GM19351 (cell line): Measurements from ENCODE around the gene THSD7B.
A peak's percentile ranks its signal among the peaks of the same experiment; 100 is the strongest.

Experiments used
- ATAC-seq: cut with Tn5 transposase; IDR thresholded peaks from one replicate; pipeline ENCODE4 v1.9.1; 2021; ENCODE audit warnings: mild to moderate bottlenecking, moderate library complexity; ENCODE audit not compliant: unreplicated experiment

THSD7B gene

DNA sequence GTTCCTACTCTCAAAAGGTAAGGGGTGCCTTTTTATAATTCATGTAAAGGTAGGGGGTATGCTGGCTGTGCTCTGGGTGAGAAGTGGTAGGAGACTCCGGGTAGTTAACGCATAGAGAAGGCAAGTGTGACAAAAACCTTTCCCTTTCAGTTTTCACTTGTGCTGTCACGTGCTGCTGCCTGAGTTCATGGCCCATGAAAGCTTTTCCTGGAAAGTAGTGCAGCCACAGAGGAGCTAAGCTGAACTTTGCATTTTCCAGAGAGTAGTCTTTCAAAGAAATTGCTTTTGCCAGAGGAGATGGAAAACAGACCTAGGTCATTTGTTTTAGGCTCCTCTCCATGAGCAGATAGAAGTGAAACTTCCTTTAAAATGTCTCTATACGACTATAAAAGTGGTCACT, 44.7 kb downstream of the THSD7B start:
- ATAC-seq: no peak

DNA sequence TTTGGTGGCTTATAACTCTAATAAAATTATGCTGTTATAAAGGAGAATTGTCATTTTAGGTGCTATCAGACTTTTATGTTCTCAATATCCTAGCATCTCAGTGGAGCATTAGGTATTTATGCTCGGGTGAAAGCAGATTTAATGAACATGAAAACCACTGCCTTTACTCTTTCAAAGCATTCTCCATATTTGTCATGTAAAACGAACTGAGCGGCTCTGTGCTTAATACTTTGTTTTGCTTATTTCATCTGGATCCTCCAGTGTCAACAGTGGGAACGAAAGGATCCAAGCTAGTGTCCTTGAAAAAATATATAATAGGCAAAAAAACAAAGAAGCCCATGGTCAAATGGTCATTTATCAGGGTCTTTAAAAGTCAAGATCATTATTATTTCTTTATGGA, 53.5 kb downstream of the THSD7B start:
- no peak for ATAC-seq

DNA sequence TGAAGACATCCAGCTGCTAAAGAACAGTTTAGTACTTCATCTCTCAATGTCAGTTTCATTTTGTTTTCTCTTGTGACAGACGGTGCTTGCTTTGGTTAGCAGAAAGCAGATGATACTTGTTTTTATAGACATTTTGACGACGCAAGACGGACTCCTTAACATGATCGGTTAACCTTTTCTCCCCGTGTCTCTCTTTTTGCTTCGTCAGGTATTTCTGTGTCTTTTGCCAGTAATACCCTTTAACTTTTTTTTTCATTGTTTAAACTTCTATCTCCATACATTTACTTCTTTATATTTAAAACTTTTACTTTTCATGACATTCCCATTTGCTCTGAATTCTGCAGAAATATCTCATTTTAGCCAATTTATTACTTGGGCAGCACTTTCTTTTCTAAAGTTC, 57.9 kb downstream of the THSD7B start:
- ATAC-seq: no peak

DNA sequence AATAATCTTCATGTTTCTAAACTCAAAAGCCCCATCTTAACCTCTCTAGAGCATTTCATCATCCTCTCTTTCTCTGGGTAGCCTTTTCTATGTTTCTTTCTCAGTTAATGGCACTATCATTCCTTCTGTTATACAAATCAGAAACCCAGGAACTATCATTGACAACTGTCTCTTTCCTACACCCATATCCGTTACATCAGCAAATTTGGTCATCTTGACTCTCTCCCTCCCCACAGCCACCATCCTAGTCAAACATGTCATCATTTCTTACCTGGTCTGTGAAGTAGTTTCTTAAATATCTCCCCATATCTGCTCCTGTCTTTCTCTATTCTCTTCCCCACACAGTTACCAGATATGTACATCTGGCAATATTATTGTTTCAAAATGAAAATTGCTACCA, 62.8 kb downstream of the THSD7B start:
- no peak for ATAC-seq

DNA sequence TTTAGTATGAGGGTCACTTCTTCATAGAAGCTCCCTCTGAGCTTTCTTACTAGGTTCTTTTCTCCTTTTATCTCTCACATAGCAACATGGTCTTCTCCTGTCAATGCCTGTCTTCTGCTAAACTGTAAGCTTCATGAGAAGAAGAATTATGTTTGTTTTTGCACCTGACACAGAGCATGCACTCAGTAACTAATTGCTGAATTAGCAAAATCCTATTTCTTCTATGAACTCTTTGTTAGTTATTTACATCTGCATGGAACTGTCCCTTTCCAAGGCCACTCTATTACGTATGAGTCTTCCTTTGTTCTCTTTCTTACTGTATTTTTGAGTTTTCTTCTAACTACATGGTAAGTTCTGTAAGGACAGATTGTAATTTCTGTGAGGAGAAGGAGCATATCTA, 63.4 kb downstream of the THSD7B start:
- no peak for ATAC-seq

DNA sequence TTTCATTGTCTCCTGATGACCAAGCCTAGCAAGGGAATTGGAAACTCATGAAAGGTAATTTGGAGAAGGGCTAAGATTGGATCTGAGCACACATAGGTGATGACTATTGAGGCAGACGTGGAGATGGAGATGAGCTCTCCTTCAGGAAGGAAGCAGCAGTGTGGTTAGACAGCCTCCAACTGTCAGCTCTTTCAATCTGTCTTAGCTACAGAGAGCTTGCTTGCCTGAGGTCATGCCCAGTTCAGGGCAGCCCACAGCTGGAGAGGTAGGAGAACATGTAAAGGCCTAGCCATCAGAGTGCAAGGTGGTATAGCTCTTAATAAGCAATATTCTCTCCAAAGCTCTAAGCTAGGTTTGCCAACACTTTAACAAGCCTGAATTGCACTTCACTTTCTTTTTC, 79.2 kb downstream of the THSD7B start:
- no peak for ATAC-seq

DNA sequence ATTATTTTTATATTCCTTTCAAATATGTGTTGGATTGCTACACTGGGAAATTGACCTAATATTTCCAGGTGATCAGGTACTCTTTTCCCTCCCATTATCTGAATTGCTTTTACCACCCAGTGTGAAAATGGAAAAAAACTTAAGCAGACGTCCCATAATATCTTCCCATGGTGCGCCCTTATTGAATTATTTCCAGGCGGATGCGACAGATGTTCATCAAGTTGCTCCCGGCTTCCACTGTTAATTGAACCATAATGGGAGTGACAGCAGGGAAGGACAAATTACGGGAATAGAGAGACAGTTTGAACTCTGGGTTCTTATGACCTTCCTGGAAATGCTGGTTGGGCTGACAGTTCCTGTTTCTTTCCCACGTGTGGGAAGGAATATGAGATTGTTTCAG, 93.3 kb downstream of the THSD7B start:
- ATAC-seq: no peak

DNA sequence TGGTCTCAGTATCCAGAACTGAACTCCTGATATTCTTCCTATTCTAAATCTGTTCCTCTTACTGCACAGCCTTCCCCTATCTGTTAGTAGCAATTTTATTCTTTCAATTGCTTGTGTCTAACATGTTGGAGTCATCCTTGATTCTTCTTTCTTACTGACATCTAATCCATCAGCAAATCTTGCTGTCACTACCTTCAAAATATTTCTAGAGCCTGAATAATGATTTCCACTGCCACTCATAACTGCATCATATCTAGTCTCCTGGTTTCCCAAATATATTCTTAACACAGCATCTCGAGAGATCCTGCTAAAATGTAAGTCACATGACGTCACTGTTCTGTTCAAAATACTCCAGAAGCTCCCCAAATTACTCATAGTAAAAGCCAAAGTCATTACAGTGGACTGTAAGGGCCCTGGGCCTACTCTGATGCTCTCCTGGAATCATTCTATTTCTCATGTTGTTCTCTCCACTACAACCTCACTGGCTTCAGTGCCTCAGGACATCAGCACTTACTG, 95.2 kb downstream of the THSD7B start:
- no peak for ATAC-seq

DNA sequence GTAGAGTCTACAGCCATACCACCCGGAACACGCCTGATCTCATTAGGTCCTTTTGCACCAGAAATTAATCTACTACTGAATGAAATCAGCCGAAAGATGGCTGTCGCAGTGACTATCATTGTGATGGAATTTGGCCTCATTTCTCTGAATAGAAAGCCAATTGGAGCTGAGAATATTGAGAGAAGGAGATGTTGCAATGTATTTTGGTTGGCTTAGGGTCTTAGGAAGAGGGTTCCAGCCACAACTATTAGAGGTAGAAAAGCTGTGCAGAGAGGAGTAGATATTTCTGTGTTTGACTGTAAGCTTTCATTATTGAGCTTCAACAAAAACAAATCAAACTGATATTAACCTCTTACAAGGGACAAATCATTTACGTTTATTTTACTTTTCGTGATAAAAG, 98.1 kb downstream of the THSD7B start:
- no peak for ATAC-seq

DNA sequence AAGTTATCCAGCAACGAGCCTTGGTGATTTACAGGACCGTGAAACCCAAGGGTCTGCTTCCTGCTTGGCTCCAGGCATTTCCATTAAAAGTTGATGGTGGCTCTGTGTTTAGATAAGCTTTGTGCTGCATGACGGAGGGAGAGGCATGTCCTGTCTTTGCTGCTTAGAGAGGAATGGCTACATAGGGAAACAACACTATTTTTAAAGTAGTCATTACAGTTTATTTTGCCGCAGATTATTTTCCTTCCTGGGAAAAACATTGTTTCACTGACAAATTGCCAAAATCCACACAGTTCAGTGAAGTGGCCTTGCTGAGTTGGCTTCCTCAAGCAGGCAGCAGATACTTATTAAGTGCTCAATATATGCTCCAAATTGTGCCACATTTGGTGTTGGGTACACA, 98.5 kb downstream of the THSD7B start:
- no peak for ATAC-seq

DNA sequence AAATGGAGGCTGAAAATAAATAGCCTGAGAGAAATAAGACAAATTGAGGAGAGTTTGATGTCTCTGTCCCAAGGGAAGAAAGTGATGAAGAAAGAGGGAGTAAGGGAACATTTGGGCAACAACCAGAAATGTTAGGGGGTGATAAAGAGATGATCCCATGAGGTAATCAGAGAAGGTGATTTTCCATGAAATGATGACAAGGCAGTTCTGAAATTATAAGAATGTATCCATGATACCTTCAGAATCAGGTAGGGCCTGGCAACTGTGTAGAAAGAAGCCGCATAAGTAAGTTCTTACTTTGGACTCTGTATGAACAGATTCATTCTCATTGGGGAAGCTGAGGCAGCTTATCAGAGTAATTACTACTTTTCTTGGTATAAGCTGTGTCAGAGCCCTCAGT, 106.1 kb downstream of the THSD7B start:
- no peak for ATAC-seq

DNA sequence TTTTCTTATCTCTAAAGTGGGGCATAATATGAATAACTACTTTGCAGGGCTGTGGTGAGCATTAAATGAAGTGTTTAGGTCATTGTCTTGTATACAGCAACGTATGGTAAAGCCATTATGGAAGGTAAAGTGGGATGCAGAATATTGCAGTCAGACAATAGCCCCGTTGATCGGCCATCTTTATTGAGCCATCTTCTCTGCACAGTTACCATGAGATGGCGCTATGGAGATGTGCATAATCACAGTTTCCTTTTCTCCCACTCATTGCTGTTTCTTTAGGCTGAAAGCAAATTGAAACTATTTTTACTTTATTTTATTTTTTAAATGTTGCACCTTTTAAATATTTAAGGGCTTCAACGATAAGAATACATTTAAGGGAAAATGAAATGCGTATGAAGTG, 108.9 kb downstream of the THSD7B start:
- ATAC-seq: peak; percentile 73

DNA sequence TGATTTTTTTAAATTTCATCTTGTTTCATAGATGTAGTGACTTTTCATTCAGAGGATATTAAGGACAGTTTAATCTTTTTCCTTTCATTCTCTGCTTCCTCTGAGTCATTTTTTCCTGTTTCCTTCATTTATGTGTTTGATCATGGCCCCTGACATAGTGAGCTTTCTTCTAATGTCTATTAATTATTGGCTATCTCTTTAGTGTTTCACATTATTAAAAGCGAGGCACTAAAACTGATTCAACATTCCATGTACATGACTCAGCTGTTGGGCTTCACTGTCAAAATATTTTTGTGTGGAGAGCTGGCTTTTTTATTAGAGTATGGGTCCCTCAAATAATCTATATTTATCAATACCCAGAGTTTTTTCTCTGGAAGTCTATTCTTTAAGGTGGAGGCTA, 125.8 kb downstream of the THSD7B start:
- ATAC-seq: no peak

DNA sequence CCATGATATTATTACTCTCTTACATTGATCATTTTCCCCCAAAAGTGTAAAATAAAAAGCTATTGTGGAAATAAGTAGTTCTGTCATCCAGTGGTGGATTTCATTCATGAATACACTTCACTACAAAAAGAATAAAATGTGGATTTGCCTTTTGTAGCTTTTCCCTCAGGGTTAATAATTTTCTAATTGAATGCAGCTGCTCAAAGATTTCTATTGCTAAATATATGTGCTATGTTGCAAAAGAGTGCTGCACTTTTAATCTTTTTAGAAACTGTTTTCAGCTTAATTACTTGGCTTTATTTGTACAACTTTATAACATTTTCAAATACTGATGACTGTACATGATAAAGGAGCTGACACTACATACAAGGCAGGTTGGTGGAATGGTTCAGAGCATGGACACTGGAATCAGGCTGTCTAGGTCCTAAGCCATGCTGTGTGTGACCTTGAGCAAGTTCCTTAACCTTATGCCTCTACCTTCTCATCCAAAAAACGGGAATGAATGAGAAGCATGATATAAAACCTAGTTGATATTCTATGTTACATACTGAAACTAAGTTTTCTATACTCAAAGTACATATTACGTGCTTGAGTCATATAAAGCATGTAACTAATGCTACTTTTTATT, 128.8 kb downstream of the THSD7B start:
- ATAC-seq: no peak

DNA sequence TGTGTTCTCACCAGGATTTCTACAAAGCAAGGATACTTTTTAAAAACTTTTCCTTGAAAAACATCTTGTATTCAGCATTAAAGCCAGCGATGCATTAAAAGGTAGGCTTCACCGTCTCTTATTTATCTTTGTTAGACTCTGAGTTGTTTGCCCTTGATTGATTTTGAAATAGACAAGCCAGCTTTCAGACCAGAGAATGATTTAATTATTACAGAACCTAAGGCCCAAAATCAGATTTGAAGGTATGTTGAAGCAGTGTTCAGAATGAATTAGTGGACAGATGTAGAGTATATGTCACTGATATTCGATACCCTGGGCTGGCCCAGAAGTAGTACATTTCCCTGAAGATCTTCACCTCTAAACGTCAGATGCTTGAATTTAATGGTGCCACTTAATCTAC, 136.4 kb downstream of the THSD7B start:
- no peak for ATAC-seq

DNA sequence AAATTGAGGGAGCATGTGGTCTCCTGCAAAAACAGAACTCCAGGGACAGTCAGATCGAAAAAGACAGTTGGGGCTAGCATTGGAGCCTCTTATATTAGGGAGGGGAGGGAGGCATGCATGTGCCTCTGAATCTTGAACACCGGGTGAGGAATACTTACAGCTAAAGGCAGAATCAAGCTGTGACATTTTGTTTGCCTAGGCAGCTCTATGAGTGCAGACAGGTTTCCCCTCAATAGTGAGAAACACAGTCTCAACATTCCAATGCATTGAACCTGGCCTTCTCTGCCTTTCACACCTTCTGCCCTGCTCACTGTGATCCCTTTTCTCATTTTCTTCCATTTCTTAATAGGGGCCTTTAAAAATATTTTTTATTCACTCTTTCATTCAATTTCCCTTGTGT, 140.4 kb downstream of the THSD7B start:
- no peak for ATAC-seq

DNA sequence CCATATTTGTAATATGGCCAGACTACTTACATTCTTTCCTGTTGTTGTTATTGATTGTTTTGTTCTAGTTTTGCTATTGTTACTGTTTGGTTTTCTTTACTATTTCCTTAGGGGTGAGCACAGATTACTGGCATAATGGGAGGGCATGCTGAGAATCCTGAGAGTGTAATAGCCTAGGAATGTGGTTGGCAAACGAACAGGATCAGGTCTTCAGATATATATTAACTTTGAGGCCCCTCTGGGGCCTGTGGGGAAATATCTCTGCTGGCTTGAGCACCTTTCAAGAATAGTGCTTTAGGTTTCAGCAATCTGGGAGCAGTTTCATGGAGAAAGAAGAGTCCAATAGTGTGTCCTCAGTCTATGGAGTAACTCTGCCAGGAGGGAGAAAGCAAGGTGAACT, 144.4 kb downstream of the THSD7B start:
- no peak for ATAC-seq

DNA sequence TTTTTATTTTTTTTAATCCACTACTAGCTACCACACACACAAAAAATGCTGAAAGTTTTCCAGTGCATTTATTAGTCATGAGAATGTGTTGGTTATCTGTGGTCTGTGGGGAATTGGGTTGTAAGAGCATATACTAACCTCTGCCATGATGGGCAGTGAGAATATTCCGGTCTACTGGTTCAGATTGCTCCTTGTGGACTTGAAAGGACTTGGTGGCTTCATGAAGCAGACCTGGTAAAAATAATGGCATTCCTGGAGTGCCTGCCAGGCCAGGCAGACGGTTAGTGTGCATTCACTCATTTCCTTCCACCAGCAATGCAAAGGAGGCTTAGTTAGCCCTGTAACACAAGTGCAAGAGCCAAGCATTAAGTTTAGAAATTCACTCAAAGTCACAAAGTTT, 150.8 kb downstream of the THSD7B start:
- ATAC-seq: no peak

DNA sequence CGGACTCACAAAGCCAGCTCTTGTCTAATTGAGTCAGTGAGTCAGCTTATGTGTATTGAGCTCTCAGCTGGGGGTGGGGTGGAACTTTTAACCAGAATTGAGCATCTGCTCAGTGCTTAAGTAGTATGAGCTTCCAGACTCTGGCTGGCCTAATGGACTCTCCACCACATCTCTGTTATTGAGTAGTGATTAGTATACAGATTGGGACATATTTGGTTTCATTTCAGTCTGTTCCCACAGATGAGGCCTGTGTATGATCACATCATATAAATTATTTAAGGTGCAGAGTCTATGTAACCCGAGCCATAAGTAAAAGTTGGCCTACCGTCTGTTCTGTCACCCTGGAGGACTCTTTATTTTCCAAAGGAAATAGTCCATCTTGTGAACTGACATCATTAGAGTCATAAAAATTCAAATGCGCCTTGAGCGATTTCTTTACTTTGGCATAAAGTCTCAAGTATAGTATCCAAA, 152.1 kb downstream of the THSD7B start:
- ATAC-seq: no peak

DNA sequence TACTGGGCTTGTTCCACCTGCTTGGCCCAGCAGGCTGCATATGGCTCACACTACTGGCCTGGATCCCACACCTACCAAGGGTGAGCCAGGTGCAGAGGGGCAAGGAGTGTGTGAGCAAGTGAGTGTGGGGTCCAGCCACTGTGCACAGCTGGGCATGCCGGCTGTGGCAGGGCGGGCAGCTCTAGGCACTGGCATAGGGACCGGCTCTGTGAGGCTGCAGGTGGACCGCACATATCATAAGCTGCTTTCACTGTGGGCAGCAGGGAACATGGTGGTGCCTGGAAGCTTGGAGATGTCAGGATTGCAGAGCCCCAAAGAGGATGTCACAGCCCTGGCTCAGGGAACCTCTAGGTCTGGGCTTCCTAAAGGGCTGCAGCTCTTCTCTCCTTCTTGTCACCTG, 154.3 kb downstream of the THSD7B start:
- ATAC-seq: no peak

DNA sequence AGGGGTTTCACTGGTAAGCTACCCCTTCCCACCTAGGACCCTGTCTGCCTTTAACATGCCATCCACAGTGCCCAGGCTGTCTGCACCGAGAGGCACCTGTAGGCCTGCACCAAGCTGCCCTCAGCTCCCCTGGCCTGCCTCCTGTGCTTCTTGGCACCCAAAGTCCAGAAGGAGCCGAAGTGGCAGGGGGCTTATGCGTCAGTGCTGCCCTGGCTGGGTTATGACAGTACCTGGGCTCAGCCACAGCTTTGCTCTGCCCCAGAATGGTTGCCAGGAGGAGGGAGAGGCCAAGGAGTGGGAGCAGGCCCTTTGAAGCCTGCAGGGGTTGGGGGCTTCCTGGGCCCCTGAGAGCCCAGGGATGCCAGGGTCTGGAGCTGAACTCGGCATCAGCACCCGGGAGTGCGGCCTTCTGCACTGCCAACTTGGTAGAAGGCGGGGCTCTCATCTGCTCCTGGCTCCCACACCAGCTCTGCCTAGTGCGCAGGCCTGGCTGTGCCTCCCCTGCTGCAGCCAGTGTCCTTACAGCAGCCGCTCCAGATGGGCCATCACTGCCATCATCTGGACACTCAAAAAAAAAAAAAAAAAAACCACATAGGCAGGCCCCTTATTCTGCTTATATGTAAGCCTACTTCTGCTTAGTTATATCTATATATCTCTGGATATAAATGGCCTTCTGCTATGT, 155.4 kb downstream of the THSD7B start:
- ATAC-seq: no peak

DNA sequence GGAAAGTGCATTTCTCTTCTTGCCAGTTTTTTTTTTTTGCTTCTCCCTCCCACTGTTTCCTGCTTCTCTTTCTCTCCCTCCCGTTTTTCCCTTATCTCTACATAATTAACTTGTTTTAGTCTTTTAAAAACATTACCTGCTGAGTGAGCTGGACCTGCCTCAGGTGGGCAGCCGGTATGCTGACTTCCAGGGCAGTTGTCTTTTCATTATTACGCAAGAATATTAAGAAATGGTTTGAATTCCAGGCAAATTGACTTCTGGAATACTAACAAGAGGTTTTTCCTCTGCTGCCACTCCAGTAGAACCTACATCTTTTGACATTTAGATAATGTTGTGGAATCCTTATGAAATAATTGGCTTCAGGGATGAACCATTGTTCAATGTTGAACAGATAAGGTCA, 161.8 kb downstream of the THSD7B start:
- ATAC-seq: no peak

DNA sequence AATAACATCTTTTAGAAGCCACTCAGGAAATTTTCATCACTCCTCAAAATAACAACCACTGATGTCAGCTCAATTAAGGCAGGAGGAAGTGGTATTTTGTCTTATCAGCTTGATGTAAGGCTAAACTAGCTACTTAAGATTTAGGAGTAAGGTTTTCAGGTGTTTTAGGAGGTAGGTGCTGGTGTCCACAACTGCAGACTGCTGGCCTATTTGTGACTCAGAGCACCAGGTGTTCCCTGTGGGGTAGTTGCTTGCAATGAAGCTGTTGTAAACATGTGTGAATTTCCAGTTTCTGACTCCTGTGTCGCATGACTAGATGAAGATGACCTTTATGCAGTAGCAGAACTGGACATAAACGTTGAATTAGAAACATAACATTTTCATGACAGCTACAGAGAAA, 164.2 kb downstream of the THSD7B start:
- no peak for ATAC-seq
